ENCODE measurements around the gene FAM162A. TPM values are rescaled to one million over a fixed set of nuclear protein-coding genes. Genes with fewer than 3 reads are reported as not detected.

The FAM162A gene
- total and polyA plus RNA-seq, 9 of the 15 experiments (the other 6 are each of a cell fraction or from before 2014, with no cell fraction given), result 37.5 to 211 (median 101) TPM

DNA sequence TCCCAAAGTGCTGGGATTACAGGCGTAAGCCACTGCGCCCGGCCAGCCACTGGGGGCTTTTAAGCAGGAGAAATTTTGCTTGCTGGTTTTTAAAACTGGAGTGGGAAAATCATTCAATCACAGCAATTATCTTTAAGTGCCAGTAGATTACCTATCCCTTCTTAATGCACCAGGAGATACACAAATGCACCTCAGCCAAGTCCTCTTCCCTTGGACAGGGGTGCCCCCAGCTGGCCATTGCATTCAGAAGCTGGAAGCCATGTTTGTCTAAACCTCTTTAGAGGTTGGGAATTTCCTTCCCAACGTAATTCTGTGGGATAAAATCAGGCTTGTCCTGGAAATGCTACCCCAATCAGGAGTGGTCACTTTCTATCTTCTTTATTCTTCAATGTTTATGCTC, 27.6 kb upstream of the FAM162A start (continued):
- TF ChIP-seq KDM1A (IDR thresholded peaks at IDR 0.05) (peak in 1 of 2 experiments; percentile 26; a peak in 1 of 4 replicates), RAD21 (CRISPR knock-in tag; conservative IDR thresholded peaks at IDR 0.05 in 1 of 2, IDR thresholded peaks at IDR 0.05 in 1 of 2) (peak; percentile 72 to 74), MEIS2 (IDR thresholded peaks at IDR 0.05; ENCODE audit: partially characterized antibody) (no peak), RUNX1 (IDR thresholded peaks at IDR 0.05; ENCODE audit: low read depth) (no peak), ZBTB17 (CRISPR knock-in tag; IDR thresholded peaks at IDR 0.05) (no peak), FUS (optimal IDR thresholded peaks at IDR 0.05; ENCODE audit: low read depth, low read length) (no peak), ZFPM2 (CRISPR knock-in tag; IDR thresholded peaks at IDR 0.05) (no peak), POLR2A (conservative IDR thresholded peaks at IDR 0.05) (no peak), ADNP (tag; IDR thresholded peaks at IDR 0.05) (no peak), STAG1 (CRISPR knock-in tag; IDR thresholded peaks at IDR 0.05; ENCODE audit: borderline replicate concordance) (no peak), HIVEP1 (CRISPR knock-in tag; IDR thresholded peaks at IDR 0.05) (no peak), NBN (IDR thresholded peaks at IDR 0.05; ENCODE audit: low read depth) (no peak), TFAM (CRISPR knock-in tag; conservative IDR thresholded peaks at IDR 0.05) (no peak), RAD51 (IDR thresholded peaks at IDR 0.05; ENCODE audit: borderline replicate concordance, low read depth) (no peak), FOXO4 (CRISPR knock-in tag; IDR thresholded peaks at IDR 0.05) (no peak)
- TF ChIP-seq, protein P1, sequence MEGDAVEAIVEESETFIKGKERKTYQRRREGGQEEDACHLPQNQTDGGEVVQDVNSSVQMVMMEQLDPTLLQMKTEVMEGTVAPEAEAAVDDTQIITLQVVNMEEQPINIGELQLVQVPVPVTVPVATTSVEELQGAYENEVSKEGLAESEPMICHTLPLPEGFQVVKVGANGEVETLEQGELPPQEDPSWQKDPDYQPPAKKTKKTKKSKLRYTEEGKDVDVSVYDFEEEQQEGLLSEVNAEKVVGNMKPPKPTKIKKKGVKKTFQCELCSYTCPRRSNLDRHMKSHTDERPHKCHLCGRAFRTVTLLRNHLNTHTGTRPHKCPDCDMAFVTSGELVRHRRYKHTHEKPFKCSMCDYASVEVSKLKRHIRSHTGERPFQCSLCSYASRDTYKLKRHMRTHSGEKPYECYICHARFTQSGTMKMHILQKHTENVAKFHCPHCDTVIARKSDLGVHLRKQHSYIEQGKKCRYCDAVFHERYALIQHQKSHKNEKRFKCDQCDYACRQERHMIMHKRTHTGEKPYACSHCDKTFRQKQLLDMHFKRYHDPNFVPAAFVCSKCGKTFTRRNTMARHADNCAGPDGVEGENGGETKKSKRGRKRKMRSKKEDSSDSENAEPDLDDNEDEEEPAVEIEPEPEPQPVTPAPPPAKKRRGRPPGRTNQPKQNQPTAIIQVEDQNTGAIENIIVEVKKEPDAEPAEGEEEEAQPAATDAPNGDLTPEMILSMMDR (IDR thresholded peaks at IDR 0.05 in 2 of 3, conservative IDR thresholded peaks at IDR 0.05 in 1 of 3; ENCODE audit: insufficient read depth in 2 of 3, low read depth in 1 of 3, low read length in 3 of 3), result peak; percentile 59 to 68 (median 62)
- TF ChIP-seq, protein P2, sequence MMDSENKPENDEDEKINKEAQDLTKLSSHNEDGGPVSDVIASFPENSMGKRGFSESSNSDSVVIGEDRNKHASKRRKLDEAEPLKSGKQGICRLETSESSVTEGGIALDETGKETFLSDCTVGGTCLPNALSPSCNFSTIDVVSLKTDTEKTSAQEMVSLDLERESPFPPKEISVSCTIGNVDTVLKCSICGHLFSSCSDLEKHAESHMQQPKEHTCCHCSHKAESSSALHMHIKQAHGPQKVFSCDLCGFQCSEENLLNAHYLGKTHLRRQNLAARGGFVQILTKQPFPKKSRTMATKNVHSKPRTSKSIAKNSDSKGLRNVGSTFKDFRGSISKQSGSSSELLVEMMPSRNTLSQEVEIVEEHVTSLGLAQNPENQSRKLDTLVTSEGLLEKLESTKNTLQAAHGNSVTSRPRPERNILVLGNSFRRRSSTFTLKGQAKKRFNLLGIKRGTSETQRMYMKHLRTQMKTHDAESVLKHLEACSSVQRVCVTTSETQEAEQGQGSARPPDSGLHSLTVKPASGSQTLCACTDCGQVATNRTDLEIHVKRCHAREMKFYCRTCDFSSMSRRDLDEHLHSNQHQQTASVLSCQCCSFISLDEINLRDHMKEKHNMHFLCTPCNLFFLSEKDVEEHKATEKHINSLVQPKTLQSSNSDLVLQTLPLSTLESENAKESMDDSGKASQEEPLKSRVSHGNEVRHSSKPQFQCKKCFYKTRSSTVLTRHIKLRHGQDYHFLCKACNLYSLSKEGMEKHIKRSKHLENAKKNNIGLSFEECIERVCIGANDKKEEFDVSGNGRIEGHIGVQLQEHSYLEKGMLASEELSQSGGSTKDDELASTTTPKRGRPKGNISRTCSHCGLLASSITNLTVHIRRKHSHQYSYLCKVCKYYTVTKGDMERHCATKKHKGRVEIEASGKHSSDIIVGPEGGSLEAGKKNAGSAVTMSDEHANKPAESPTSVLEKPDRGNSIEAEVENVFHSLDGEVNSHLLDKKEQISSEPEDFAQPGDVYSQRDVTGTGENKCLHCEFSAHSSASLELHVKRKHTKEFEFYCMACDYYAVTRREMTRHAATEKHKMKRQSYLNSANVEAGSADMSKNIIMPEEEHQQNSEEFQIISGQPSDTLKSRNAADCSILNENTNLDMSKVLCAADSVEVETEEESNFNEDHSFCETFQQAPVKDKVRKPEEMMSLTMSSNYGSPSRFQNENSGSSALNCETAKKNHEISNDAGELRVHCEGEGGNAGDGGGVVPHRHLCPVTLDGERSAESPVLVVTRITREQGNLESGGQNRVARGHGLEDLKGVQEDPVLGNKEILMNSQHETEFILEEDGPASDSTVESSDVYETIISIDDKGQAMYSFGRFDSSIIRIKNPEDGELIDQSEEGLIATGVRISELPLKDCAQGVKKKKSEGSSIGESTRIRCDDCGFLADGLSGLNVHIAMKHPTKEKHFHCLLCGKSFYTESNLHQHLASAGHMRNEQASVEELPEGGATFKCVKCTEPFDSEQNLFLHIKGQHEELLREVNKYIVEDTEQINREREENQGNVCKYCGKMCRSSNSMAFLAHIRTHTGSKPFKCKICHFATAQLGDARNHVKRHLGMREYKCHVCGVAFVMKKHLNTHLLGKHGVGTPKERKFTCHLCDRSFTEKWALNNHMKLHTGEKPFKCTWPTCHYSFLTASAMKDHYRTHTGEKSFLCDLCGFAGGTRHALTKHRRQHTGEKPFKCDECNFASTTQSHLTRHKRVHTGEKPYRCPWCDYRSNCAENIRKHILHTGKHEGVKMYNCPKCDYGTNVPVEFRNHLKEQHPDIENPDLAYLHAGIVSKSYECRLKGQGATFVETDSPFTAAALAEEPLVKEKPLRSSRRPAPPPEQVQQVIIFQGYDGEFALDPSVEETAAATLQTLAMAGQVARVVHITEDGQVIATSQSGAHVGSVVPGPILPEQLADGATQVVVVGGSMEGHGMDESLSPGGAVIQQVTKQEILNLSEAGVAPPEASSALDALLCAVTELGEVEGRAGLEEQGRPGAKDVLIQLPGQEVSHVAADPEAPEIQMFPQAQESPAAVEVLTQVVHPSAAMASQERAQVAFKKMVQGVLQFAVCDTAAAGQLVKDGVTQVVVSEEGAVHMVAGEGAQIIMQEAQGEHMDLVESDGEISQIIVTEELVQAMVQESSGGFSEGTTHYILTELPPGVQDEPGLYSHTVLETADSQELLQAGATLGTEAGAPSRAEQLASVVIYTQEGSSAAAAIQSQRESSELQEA (IDR thresholded peaks at IDR 0.05; ENCODE audit: low read depth), result no peak

All from K562 (cell line).